HepG2 (cell line): ENCODE measurements around the gene PHOSPHO2. TPM values are rescaled to one million over a fixed set of nuclear protein-coding genes. Genes with fewer than 3 reads are reported as not detected.

ENCODE experiments used
- CHD4 ChIP-seq: fragments of 200-600 bp; sonication (generic); IDR thresholded peaks from 2 replicates; pipeline ENCODE4 v1.7.0; 2017; ENCODE audit warnings: mild to moderate bottlenecking, low read length, borderline replicate concordance
- FOXA1 ChIP-seq, 2 experiments: fragments of 450-650 bp in 1 of 2; sonication (generic) in 1 of 2; formaldehyde crosslinking in 1 of 2; IDR thresholded peaks; 2 replicates each; pipeline versions ENCODE4 v1.4.0 to v1.6.1; 2016 to 2020; ENCODE audit warnings: missing genetic modification reagents in 1 of 2
- HBP1 ChIP-seq: IDR thresholded peaks from 2 replicates; pipeline ENCODE4 v1.6.1; 2016; ENCODE audit warnings: low read depth, control low read depth
- MXD4 ChIP-seq: IDR thresholded peaks from 2 replicates; pipeline ENCODE4 v1.6.1; 2016; ENCODE audit warnings: mild to moderate bottlenecking, missing biosample characterization, missing genetic modification reagents
- PAWR ChIP-seq: sonication (generic); formaldehyde crosslinking; IDR thresholded peaks from 2 replicates; pipeline ENCODE4 v1.4.0; 2020; ENCODE audit warnings: missing genetic modification reagents, mild to moderate bottlenecking, borderline replicate concordance
- SALL1 ChIP-seq: sonication (generic); formaldehyde crosslinking; IDR thresholded peaks from 2 replicates; pipeline ENCODE4 v1.8.0; 2022; ENCODE audit warnings: mild to moderate bottlenecking, missing genetic modification reagents
- SCMH1 ChIP-seq: sonication (generic); formaldehyde crosslinking; IDR thresholded peaks from 2 replicates; pipeline ENCODE4 v1.9.0; 2021; ENCODE audit warnings: missing genetic modification reagents, mild to moderate bottlenecking, borderline replicate concordance
- STAG1 ChIP-seq: sonication (generic); formaldehyde crosslinking; IDR thresholded peaks from 2 replicates; pipeline ENCODE4 v1.4.0; 2020; ENCODE audit warnings: missing genetic modification reagents
- TCF12 ChIP-seq, 2 experiments: fragments of 450-650 bp in 1 of 2; sonication (generic) in 1 of 2; formaldehyde crosslinking in 1 of 2; IDR thresholded peaks; 2 replicates each; pipeline versions ENCODE4 v1.6.1 to v1.8.0; 2017 to 2022; ENCODE audit warnings: antibody characterized with exemption in 1 of 2, mild to moderate bottlenecking in 1 of 2, missing genetic modification reagents in 1 of 2, moderate library complexity in 1 of 2
- TEAD3 ChIP-seq: optimal IDR thresholded peaks from 2 replicates; pipeline ENCODE3; 2016; ENCODE audit warnings: borderline replicate concordance
- ZFAT ChIP-seq: sonication (generic); formaldehyde crosslinking; conservative IDR thresholded peaks from 2 replicates; pipeline ENCODE4 v1.8.1; 2023; ENCODE audit warnings: missing genetic modification reagents, inconsistent platforms
- ZNF362 ChIP-seq: sonication (generic); formaldehyde crosslinking; IDR thresholded peaks from 2 replicates; pipeline ENCODE4 v1.4.0; 2020; ENCODE audit warnings: missing genetic modification reagents, mild to moderate bottlenecking, borderline replicate concordance
- ZNF530 ChIP-seq: sonication (generic); formaldehyde crosslinking; IDR thresholded peaks from 2 replicates; pipeline ENCODE4 v1.5.0; 2020; ENCODE audit warnings: low read depth, mild to moderate bottlenecking, missing genetic modification reagents
- polyA plus RNA-seq, 8 experiments: library from polyadenylated mRNA; depleted of rRNA in 3 of 8; stranded (reverse) in 7 of 8; unstranded in 1 of 8; fragments of >200 nt; fragmentation: Illumina TruSeq in 4 of 8; extraction: Trizol in 4 of 8; gene quantifications; 2 replicates each; pipeline versions ENCODE4 v1.2.1 to v1.2.3, GENCODE V29; 2011 to 2016; ENCODE audit warnings: low read depth in 4 of 8, missing spikeins in 1 of 8, mixed read lengths in 1 of 8; ENCODE audit not compliant: insufficient read depth in 1 of 8
- total RNA-seq, 5 experiments: library from RNA; depleted of rRNA; stranded (reverse); fragments of >200 nt; fragmentation: Illumina TruSeq; extraction: Trizol; gene quantifications; 2 replicates each; pipeline ENCODE4 v1.2.3, GENCODE V29; 2016; ENCODE audit warnings: low read depth in 1 of 5
- TF ChIP-seq, protein P1 (sequence below): sonication (generic); formaldehyde crosslinking; IDR thresholded peaks from 2 replicates; pipeline ENCODE4 v1.8.0; 2023; ENCODE audit warnings: mild to moderate bottlenecking, missing genetic modification reagents
- TF ChIP-seq, protein P2 (sequence below): sonication (generic); formaldehyde crosslinking; conservative IDR thresholded peaks from 2 replicates; pipeline ENCODE4 v1.4.0; 2020; ENCODE audit warnings: missing genetic modification reagents
- TF ChIP-seq, protein P3 (sequence below): sonication (generic); formaldehyde crosslinking; IDR thresholded peaks from 2 replicates; pipeline ENCODE4 v1.4.0; 2020; ENCODE audit warnings: missing genetic modification reagents
- TF ChIP-seq, protein P4 (sequence below): sonication (generic); formaldehyde crosslinking; IDR thresholded peaks from 2 replicates; pipeline ENCODE4 v1.8.0; 2022; ENCODE audit warnings: missing genetic modification reagents, mild to moderate bottlenecking, borderline replicate concordance

The PHOSPHO2 gene
- total and polyA plus RNA-seq, 2 of the 13 experiments (the other 11 are each of a cell fraction or from before 2014, with no cell fraction given), result 6.1 to 11.4 TPM

DNA sequence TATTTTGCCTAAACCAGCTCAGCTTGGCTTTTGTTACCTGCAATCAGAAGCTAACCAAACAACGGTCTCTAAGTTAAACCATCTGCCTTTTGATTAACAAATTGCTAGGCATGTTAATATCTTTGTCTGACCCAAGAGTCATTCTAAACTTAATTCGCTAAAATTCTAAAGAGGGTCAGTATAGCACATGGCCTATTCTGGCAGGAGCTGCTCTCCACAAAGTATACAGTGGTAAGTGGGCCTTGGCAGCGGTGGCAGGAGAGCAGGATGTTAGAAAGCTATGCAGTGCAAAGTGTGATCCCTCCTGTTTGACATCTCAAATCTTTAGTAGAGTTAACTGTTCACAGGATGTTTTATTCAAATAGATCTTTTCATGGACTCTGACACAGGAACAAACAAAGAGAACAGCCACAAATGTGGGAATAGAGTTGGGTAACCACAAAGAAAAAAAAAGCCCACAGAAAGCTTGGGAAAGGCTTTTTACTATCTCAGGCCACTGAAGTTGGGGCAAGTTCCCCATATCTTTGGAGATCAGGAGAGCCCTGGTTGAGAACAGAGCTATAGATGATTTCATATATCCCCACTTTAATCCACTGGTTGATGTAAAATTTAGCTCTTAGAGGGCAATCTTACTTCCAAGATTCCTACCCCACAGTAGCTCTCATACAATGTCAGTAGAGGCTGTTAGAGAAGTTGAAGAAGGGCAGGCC is 10.7 kb upstream of the PHOSPHO2 start (continued):
- TF ChIP-seq TEAD3 (peak; percentile 80), SALL1 (CRISPR knock-in tag) (peak; percentile 80), FOXA1 (IDR thresholded peaks at IDR 0.05) (no peak), FOXA1 (CRISPR knock-in tag; IDR thresholded peaks at IDR 0.05) (peak; percentile 81), STAG1 (CRISPR knock-in tag) (no peak), SCMH1 (CRISPR knock-in tag) (no peak), HBP1 (CRISPR knock-in tag) (no peak; the same call in 1 of the 2 replicates), ZNF362 (CRISPR knock-in tag) (peak; percentile 99), CHD4 (peak; percentile 70; the same call in 1 of the 2 replicates), TCF12 (IDR thresholded peaks at IDR 0.05) (no peak), TCF12 (CRISPR knock-in tag; IDR thresholded peaks at IDR 0.05) (no peak; the same call in 1 of the 2 replicates), ZFAT (CRISPR knock-in tag) (no peak), PAWR (CRISPR knock-in tag) (no peak), MXD4 (peak; percentile 66), ZNF530 (CRISPR knock-in tag) (no peak)
- TF ChIP-seq, protein P1, sequence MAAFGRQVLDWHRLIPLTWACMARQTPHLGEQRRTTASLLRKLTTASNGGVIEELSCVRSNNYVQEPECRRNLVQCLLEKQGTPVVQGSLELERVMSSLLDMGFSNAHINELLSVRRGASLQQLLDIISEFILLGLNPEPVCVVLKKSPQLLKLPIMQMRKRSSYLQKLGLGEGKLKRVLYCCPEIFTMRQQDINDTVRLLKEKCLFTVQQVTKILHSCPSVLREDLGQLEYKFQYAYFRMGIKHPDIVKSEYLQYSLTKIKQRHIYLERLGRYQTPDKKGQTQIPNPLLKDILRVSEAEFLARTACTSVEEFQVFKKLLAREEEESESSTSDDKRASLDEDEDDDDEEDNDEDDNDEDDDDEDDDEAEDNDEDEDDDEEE, result no peak
- TF ChIP-seq, protein P2, sequence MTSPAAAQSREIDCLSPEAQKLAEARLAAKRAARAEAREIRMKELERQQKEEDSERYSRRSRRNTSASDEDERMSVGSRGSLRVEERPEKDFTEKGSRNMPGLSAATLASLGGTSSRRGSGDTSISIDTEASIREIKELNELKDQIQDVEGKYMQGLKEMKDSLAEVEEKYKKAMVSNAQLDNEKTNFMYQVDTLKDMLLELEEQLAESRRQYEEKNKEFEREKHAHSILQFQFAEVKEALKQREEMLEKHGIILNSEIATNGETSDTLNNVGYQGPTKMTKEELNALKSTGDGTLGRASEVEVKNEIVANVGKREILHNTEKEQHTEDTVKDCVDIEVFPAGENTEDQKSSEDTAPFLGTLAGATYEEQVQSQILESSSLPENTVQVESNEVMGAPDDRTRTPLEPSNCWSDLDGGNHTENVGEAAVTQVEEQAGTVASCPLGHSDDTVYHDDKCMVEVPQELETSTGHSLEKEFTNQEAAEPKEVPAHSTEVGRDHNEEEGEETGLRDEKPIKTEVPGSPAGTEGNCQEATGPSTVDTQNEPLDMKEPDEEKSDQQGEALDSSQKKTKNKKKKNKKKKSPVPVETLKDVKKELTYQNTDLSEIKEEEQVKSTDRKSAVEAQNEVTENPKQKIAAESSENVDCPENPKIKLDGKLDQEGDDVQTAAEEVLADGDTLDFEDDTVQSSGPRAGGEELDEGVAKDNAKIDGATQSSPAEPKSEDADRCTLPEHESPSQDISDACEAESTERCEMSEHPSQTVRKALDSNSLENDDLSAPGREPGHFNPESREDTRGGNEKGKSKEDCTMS, result no peak
- TF ChIP-seq, protein P3, sequence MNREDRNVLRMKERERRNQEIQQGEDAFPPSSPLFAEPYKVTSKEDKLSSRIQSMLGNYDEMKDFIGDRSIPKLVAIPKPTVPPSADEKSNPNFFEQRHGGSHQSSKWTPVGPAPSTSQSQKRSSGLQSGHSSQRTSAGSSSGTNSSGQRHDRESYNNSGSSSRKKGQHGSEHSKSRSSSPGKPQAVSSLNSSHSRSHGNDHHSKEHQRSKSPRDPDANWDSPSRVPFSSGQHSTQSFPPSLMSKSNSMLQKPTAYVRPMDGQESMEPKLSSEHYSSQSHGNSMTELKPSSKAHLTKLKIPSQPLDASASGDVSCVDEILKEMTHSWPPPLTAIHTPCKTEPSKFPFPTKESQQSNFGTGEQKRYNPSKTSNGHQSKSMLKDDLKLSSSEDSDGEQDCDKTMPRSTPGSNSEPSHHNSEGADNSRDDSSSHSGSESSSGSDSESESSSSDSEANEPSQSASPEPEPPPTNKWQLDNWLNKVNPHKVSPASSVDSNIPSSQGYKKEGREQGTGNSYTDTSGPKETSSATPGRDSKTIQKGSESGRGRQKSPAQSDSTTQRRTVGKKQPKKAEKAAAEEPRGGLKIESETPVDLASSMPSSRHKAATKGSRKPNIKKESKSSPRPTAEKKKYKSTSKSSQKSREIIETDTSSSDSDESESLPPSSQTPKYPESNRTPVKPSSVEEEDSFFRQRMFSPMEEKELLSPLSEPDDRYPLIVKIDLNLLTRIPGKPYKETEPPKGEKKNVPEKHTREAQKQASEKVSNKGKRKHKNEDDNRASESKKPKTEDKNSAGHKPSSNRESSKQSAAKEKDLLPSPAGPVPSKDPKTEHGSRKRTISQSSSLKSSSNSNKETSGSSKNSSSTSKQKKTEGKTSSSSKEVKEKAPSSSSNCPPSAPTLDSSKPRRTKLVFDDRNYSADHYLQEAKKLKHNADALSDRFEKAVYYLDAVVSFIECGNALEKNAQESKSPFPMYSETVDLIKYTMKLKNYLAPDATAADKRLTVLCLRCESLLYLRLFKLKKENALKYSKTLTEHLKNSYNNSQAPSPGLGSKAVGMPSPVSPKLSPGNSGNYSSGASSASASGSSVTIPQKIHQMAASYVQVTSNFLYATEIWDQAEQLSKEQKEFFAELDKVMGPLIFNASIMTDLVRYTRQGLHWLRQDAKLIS (CRISPR knock-in tag), result 0 out of 2 replicates have a peak, but pooled peaks have one; percentile 29
- TF ChIP-seq, protein P4, sequence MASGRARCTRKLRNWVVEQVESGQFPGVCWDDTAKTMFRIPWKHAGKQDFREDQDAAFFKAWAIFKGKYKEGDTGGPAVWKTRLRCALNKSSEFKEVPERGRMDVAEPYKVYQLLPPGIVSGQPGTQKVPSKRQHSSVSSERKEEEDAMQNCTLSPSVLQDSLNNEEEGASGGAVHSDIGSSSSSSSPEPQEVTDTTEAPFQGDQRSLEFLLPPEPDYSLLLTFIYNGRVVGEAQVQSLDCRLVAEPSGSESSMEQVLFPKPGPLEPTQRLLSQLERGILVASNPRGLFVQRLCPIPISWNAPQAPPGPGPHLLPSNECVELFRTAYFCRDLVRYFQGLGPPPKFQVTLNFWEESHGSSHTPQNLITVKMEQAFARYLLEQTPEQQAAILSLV (CRISPR knock-in tag), result no peak
